Measurements from ENCODE around the gene RAMACL. TPM values are rescaled to one million over a fixed set of nuclear protein-coding genes. Genes with fewer than 3 reads are reported as not detected.

Gene RAMACL
- polyA plus RNA-seq, 1 experiment: 0.26 TPM

GRCh38 chr6:166604911-166605310 lies 18.4 kb upstream of the RAMACL start:
- ChIA-PET CTCF (interaction anchor here (0.7 kb wide), 1 partner anchor 1560 kb away, joined by 3 read pairs; no protein-coding TSS in a partner anchor), POLR2A (no interaction called here)
- no peaks in the 10 kb centered on the region for H3K27me3 ChIP-seq (ENCODE audit: control insufficient read depth, insufficient read depth, low read length)
- no peak for TF ChIP-seq CTCF (IDR thresholded peaks at IDR 0.05; ENCODE audit: insufficient read depth, low read depth, low read length)
- H3K4me3 ChIP-seq (ENCODE audit: low read depth, low read length): no peak overlapping the region
- H3K36me3 ChIP-seq (ENCODE audit: control insufficient read depth, insufficient read depth, low read length): no peaks in the 10 kb centered on the region; the same call in 1 of the 2 replicates
- no peak for DNase-seq (ENCODE audit: low read depth)

GRCh38 chr6:166604328-166604727 lies 17.9 kb upstream of the RAMACL start:
- no peak for DNase-seq (ENCODE audit: low read depth)
- ChIA-PET POLR2A (no interaction called here), CTCF (interaction anchor here (0.7 kb wide), 1 partner anchor 1561 kb away, joined by 3 read pairs; no protein-coding TSS in a partner anchor)
- H3K36me3 ChIP-seq (ENCODE audit: control insufficient read depth, insufficient read depth, low read length): no peaks in the 10 kb centered on the region; the same call in 1 of the 2 replicates
- no peak for TF ChIP-seq CTCF (IDR thresholded peaks at IDR 0.05; ENCODE audit: insufficient read depth, low read depth, low read length)
- H3K27me3 ChIP-seq (ENCODE audit: control insufficient read depth, insufficient read depth, low read length): no peaks in the 10 kb centered on the region
- H3K4me3 ChIP-seq (ENCODE audit: low read depth, low read length): no peak overlapping the region

- Histone ChIP-seq H3K27me3 (ENCODE audit: control insufficient read depth, insufficient read depth, low read length) (no peaks in the 10 kb centered on the region), H3K36me3 (ENCODE audit: control insufficient read depth, insufficient read depth, low read length) (no peaks in the 10 kb centered on the region; the same call in 1 of the 2 replicates), H3K4me3 (ENCODE audit: low read depth, low read length) (no peak overlapping the region)
- DNase-seq (ENCODE audit: low read depth): no peak
- TF ChIP-seq CTCF (IDR thresholded peaks at IDR 0.05; ENCODE audit: insufficient read depth, low read depth, low read length): no peak
- POLR2A ChIA-PET: no interaction called here
- CTCF ChIA-PET: no interaction called here
These were observed 16.7 kb upstream of the RAMACL start for GRCh38 chr6:166603043-166603690.

GRCh38 chr6:166601956-166602355 lies 15.5 kb upstream of the RAMACL start:
- POLR2A ChIA-PET: no interaction called here

GRCh38 chr6:166600931-166601330 lies 14.5 kb upstream of the RAMACL start:
- DNase-seq (ENCODE audit: low read depth): no peak
- no peak overlapping the region for H3K4me3 ChIP-seq (ENCODE audit: low read depth, low read length)
- no peaks in the 10 kb centered on the region for H3K27me3 ChIP-seq (ENCODE audit: control insufficient read depth, insufficient read depth, low read length)
- ChIA-PET CTCF (interaction anchor here (0.6 to 1.2 kb wide), 3 partner anchors 14 to 19 kb away, joined by 3 read pairs; no protein-coding TSS in a partner anchor), POLR2A (no interaction called here)
- no peaks in the 10 kb centered on the region; the same call in 1 of the 2 replicates for H3K36me3 ChIP-seq (ENCODE audit: control insufficient read depth, insufficient read depth, low read length)
- no peak for TF ChIP-seq CTCF (IDR thresholded peaks at IDR 0.05; ENCODE audit: insufficient read depth, low read depth, low read length)

More at GRCh38 chr6:166601956-166602355, 15.5 kb upstream of the RAMACL start:
- no peak for TF ChIP-seq CTCF (IDR thresholded peaks at IDR 0.05; ENCODE audit: insufficient read depth, low read depth, low read length)
- no peak for DNase-seq (ENCODE audit: low read depth)
- Histone ChIP-seq H3K36me3 (ENCODE audit: control insufficient read depth, insufficient read depth, low read length) (no peaks in the 10 kb centered on the region; the same call in 1 of the 2 replicates), H3K4me3 (ENCODE audit: low read depth, low read length) (no peak overlapping the region), H3K27me3 (ENCODE audit: control insufficient read depth, insufficient read depth, low read length) (no peaks in the 10 kb centered on the region)
- CTCF ChIA-PET: no interaction called here

Measured in BJ (cell line).